ENCODE results near the gene TUBB2B. TPM values are rescaled to one million over a fixed set of nuclear protein-coding genes. Genes with fewer than 3 reads are reported as not detected.
"Not testable (repeated sequence)": the region's sequence is repeated elsewhere in the genome, so short reads cannot be mapped to it uniquely, and the experiment has no call there.

The TUBB2B gene
- total RNA-seq, 2 donors from 2014 or later: 253 to 304 TPM

- no peaks in the 10 kb centered on the region for H3K27me3 ChIP-seq (ENCODE audit: control insufficient read depth, insufficient read depth, low read length, poor library complexity, severe bottlenecking)
- WGBS, 2 experiments (ENCODE audit: insufficient coverage in 1 of 2, insufficient read length in 1 of 2): 76 to 80% methylated on average over 1 to 2 of the region's 2 CpGs
- H3K36me3 Mint-ChIP-seq (ENCODE audit: low read depth): no peaks in the 10 kb centered on the region
- H3K4me1 Mint-ChIP-seq: peaks cover 9% of the 10 kb centered on the region
- H3K4me3 ChIP-seq (ENCODE audit: low read length): no peak overlapping the region
- H3K9me3 ChIP-seq (ENCODE audit: control insufficient read depth, low read length): no peaks in the 10 kb centered on the region
- no peak overlapping the region for H3K27ac ChIP-seq (ENCODE audit: low read depth, low read length)
- no peak overlapping the region for H3K4me3 Mint-ChIP-seq
- no peak overlapping the region for H3K9ac ChIP-seq (ENCODE audit: extremely low read depth, low read length, poor library complexity, severe bottlenecking)
- H3K4me1 ChIP-seq (ENCODE audit: control insufficient read depth, insufficient read depth, low read length): no peaks in the 10 kb centered on the region
- no peak for TF ChIP-seq CTCF (conservative IDR thresholded peaks at IDR 0.05)
- H3K36me3 ChIP-seq (ENCODE audit: control insufficient read depth, insufficient read depth, low read length): no peaks in the 10 kb centered on the region
- H3K9me3 Mint-ChIP-seq: peaks cover 6% of the 10 kb centered on the region
- DNase-seq: no peak
- H3K27me3 Mint-ChIP-seq (ENCODE audit: insufficient read depth): no peaks in the 10 kb centered on the region
- H3K27ac Mint-ChIP-seq: no peak overlapping the region
Observed at GRCh38 chr6:3201388-3201787, 26.1 kb downstream of the TUBB2B start.

GRCh38 chr6:3200682-3201081, 26.8 kb downstream of the TUBB2B start:
- Histone ChIP-seq H3K27me3 (ENCODE audit: control insufficient read depth, insufficient read depth, low read length, poor library complexity, severe bottlenecking) (no peaks in the 10 kb centered on the region), H3K9ac (ENCODE audit: extremely low read depth, low read length, poor library complexity, severe bottlenecking) (no peak overlapping the region), H3K4me3 (ENCODE audit: low read length) (no peak overlapping the region), H3K27ac (ENCODE audit: low read depth, low read length) (no peak overlapping the region), H3K4me1 (ENCODE audit: control insufficient read depth, insufficient read depth, low read length) (no peaks in the 10 kb centered on the region), H3K36me3 (ENCODE audit: control insufficient read depth, insufficient read depth, low read length) (no peaks in the 10 kb centered on the region), H3K9me3 (ENCODE audit: control insufficient read depth, low read length) (no peaks in the 10 kb centered on the region)
- no peak for TF ChIP-seq CTCF (conservative IDR thresholded peaks at IDR 0.05)
- no peaks in the 10 kb centered on the region for H3K27me3 Mint-ChIP-seq (ENCODE audit: insufficient read depth)
- H3K4me3 Mint-ChIP-seq: no peak overlapping the region
- H3K4me1 Mint-ChIP-seq: peaks cover 9% of the 10 kb centered on the region
- peak; percentile 2 for DNase-seq
- H3K36me3 Mint-ChIP-seq (ENCODE audit: low read depth): no peaks in the 10 kb centered on the region
- no peak overlapping the region for H3K27ac Mint-ChIP-seq
- peaks cover 6% of the 10 kb centered on the region for H3K9me3 Mint-ChIP-seq

GRCh38 chr6:3199382-3199781, 28.1 kb downstream of the TUBB2B start:
- Histone ChIP-seq H3K9me3 (ENCODE audit: control insufficient read depth, low read length) (no peaks in the 10 kb centered on the region), H3K27ac (ENCODE audit: low read depth, low read length) (no peak overlapping the region), H3K9ac (ENCODE audit: extremely low read depth, low read length, poor library complexity, severe bottlenecking) (no peak overlapping the region), H3K27me3 (ENCODE audit: control insufficient read depth, insufficient read depth, low read length, poor library complexity, severe bottlenecking) (no peaks in the 10 kb centered on the region), H3K4me3 (ENCODE audit: low read length) (no peak overlapping the region), H3K36me3 (ENCODE audit: control insufficient read depth, insufficient read depth, low read length) (no peaks in the 10 kb centered on the region), H3K4me1 (ENCODE audit: control insufficient read depth, insufficient read depth, low read length) (peaks cover 4% of the 10 kb centered on the region)
- peak; percentile 24 for DNase-seq
- no peak overlapping the region for H3K27ac Mint-ChIP-seq
- no peaks in the 10 kb centered on the region for H3K36me3 Mint-ChIP-seq (ENCODE audit: low read depth)
- 90% methylated on average over 4 to 5 of the region's 5 CpGs for WGBS, 2 experiments (ENCODE audit: insufficient coverage in 1 of 2, insufficient read length in 1 of 2)
- H3K27me3 Mint-ChIP-seq (ENCODE audit: insufficient read depth): no peaks in the 10 kb centered on the region
- no peak for TF ChIP-seq CTCF (conservative IDR thresholded peaks at IDR 0.05)
- H3K4me1 Mint-ChIP-seq: peaks cover 9% of the 10 kb centered on the region
- peaks cover 6% of the 10 kb centered on the region for H3K9me3 Mint-ChIP-seq
- H3K4me3 Mint-ChIP-seq: no peak overlapping the region

- not testable (repeated sequence) for H3K27ac ChIP-seq (ENCODE audit: low read depth, low read length); H3K4me3 Mint-ChIP-seq; H3K4me1 ChIP-seq (ENCODE audit: control insufficient read depth, insufficient read depth, low read length); H3K36me3 Mint-ChIP-seq (ENCODE audit: low read depth); H3K9me3 ChIP-seq (ENCODE audit: control insufficient read depth, low read length); DNase-seq; H3K4me1 Mint-ChIP-seq; H3K4me3 ChIP-seq (ENCODE audit: low read length); H3K27me3 ChIP-seq (ENCODE audit: control insufficient read depth, insufficient read depth, low read length, poor library complexity, severe bottlenecking); H3K27ac Mint-ChIP-seq; H3K9ac ChIP-seq (ENCODE audit: extremely low read depth, low read length, poor library complexity, severe bottlenecking); H3K27me3 Mint-ChIP-seq (ENCODE audit: insufficient read depth); H3K9me3 Mint-ChIP-seq; H3K36me3 ChIP-seq (ENCODE audit: control insufficient read depth, insufficient read depth, low read length)
- WGBS, 2 experiments (ENCODE audit: insufficient coverage in 1 of 2, insufficient read length in 1 of 2): no CpG with 5 or more reads among the region's 5 CpGs
Observed at GRCh38 chr6:3197734-3198133, 29.7 kb downstream of the TUBB2B start.
